Prostate gland (tissue), 2 donors: ENCODE measurements around the gene SULT1C3.

ENCODE experiments used
- CTCF ChIP-seq, 4 experiments: fragments of 200-600 bp in 2 of 4; fragments of 450-650 bp in 2 of 4; sonication (generic) in 2 of 4; IDR thresholded peaks; 1 replicate in 3 of 4; 2 replicates in 1 of 4; pipeline ENCODE4 v1.5.1; 2016 to 2019; ENCODE audit warnings: antibody characterized with exemption in 4 of 4, mild to moderate bottlenecking in 2 of 4, moderate library complexity in 2 of 4
- POLR2AphosphoS5 ChIP-seq: sonication (generic); formaldehyde crosslinking; IDR thresholded peaks from one replicate; pipeline ENCODE4 v1.6.1; 2017; ENCODE audit warnings: antibody characterized with exemption

GRCh38 chr2:108262036-108262435 is 22.3 kb downstream of the SULT1C3 start:
- no peak for TF ChIP-seq POLR2AphosphoS5
- TF ChIP-seq CTCF (IDR thresholded peaks at IDR 0.05), result no peak
